ENCODE results near the gene ST6GAL1. TPM values are rescaled to one million over a fixed set of nuclear protein-coding genes. Genes with fewer than 3 reads are reported as not detected.
"Not testable (repeated sequence)": the region's sequence is repeated elsewhere in the genome, so short reads cannot be mapped to it uniquely, and the experiment has no call there.

Gene ST6GAL1
- total RNA-seq, 1 donor from 2014 or later: 68.2 TPM

GRCh38 chr3:187000711-187001151 is 70.4 kb downstream of the ST6GAL1 start:
- Mint-ChIP-seq H3K27me3 (ENCODE audit: unreplicated experiment) (no peaks in the 10 kb centered on the region), H3K4me3 (ENCODE audit: unreplicated experiment) (no peak overlapping the region), H3K4me1 (ENCODE audit: unreplicated experiment) (peaks cover 33% of the 10 kb centered on the region), H3K9me3 (ENCODE audit: unreplicated experiment) (no peaks in the 10 kb centered on the region), H3K27ac (ENCODE audit: unreplicated experiment) (no peak overlapping the region), H3K36me3 (ENCODE audit: unreplicated experiment) (peaks cover 20% of the 10 kb centered on the region)
- DNase-seq (ENCODE audit: extremely low spot score, unreplicated experiment): no peak
- no peak for TF ChIP-seq CTCF (IDR thresholded peaks at IDR 0.05)

GRCh38 chr3:187002915-187003314 is 72.6 kb downstream of the ST6GAL1 start:
- no peak overlapping the region for H3K27ac Mint-ChIP-seq (ENCODE audit: unreplicated experiment)
- H3K4me1 Mint-ChIP-seq (ENCODE audit: unreplicated experiment): peaks cover 30% of the 10 kb centered on the region
- TF ChIP-seq CTCF (IDR thresholded peaks at IDR 0.05): no peak
- no peaks in the 10 kb centered on the region for H3K27me3 Mint-ChIP-seq (ENCODE audit: unreplicated experiment)
- no peak for DNase-seq (ENCODE audit: extremely low spot score, unreplicated experiment)
- H3K9me3 Mint-ChIP-seq (ENCODE audit: unreplicated experiment): peaks cover under 1% of the 10 kb centered on the region
- peaks cover 31% of the 10 kb centered on the region for H3K36me3 Mint-ChIP-seq (ENCODE audit: unreplicated experiment)
- no peak overlapping the region for H3K4me3 Mint-ChIP-seq (ENCODE audit: unreplicated experiment)

GRCh38 chr3:187005827-187006481 is 75.6 kb downstream of the ST6GAL1 start:
- Mint-ChIP-seq H3K27ac (ENCODE audit: unreplicated experiment) (no peak overlapping the region), H3K4me3 (ENCODE audit: unreplicated experiment) (no peak overlapping the region), H3K27me3 (ENCODE audit: unreplicated experiment) (no peaks in the 10 kb centered on the region), H3K36me3 (ENCODE audit: unreplicated experiment) (peaks cover 40% of the 10 kb centered on the region), H3K4me1 (ENCODE audit: unreplicated experiment) (peaks cover 14% of the 10 kb centered on the region), H3K9me3 (ENCODE audit: unreplicated experiment) (peaks cover 4% of the 10 kb centered on the region)
- TF ChIP-seq CTCF (IDR thresholded peaks at IDR 0.05): no peak
- no peak for DNase-seq (ENCODE audit: extremely low spot score, unreplicated experiment)

- peaks cover 4% of the 10 kb centered on the region for H3K9me3 Mint-ChIP-seq (ENCODE audit: unreplicated experiment)
- peaks cover 40% of the 10 kb centered on the region for H3K36me3 Mint-ChIP-seq (ENCODE audit: unreplicated experiment)
- no peak overlapping the region for H3K27ac Mint-ChIP-seq (ENCODE audit: unreplicated experiment)
- no peak for TF ChIP-seq CTCF (IDR thresholded peaks at IDR 0.05)
- DNase-seq (ENCODE audit: extremely low spot score, unreplicated experiment): no peak
- no peak overlapping the region for H3K4me3 Mint-ChIP-seq (ENCODE audit: unreplicated experiment)
- H3K27me3 Mint-ChIP-seq (ENCODE audit: unreplicated experiment): no peaks in the 10 kb centered on the region
- H3K4me1 Mint-ChIP-seq (ENCODE audit: unreplicated experiment): peaks cover 15% of the 10 kb centered on the region
Observed at GRCh38 chr3:187006864-187007630, 76.7 kb downstream of the ST6GAL1 start.

- H3K27me3 Mint-ChIP-seq (ENCODE audit: unreplicated experiment); H3K27ac Mint-ChIP-seq (ENCODE audit: unreplicated experiment); H3K9me3 Mint-ChIP-seq (ENCODE audit: unreplicated experiment); DNase-seq (ENCODE audit: extremely low spot score, unreplicated experiment); H3K4me3 Mint-ChIP-seq (ENCODE audit: unreplicated experiment): not testable (repeated sequence)
- Mint-ChIP-seq H3K4me1 (ENCODE audit: unreplicated experiment) (peaks cover 37% of the 10 kb centered on the region), H3K36me3 (ENCODE audit: unreplicated experiment) (peaks cover 31% of the 10 kb centered on the region)
Observed at GRCh38 chr3:187010382-187010781, 80.1 kb downstream of the ST6GAL1 start.
